Measurements from ENCODE around the gene ZNF619.

The ZNF619 gene

GRCh38 chr3:40465456-40465855 is 11.5 kb upstream of the ZNF619 start:
- no peak for DNase-seq

GRCh38 chr3:40468018-40468417 is 8.9 kb upstream of the ZNF619 start:
- no peak for DNase-seq

GRCh38 chr3:40470701-40471100 is 6.2 kb upstream of the ZNF619 start:
- DNase-seq = no peak

GRCh38 chr3:40477666-40478065 is 744 bp downstream of the ZNF619 start:
- no peak for DNase-seq

- no peak for DNase-seq
Measured at GRCh38 chr3:40487172-40487571, 10.2 kb downstream of the ZNF619 start.

GRCh38 chr3:40490916-40491315 is 14.0 kb downstream of the ZNF619 start:
- no peak for DNase-seq

GRCh38 chr3:40494698-40495097 is 17.8 kb downstream of the ZNF619 start:
- no peak for DNase-seq

GRCh38 chr3:40497288-40497687 is 20.4 kb downstream of the ZNF619 start:
- no peak for DNase-seq

- no peak for DNase-seq
Measured at GRCh38 chr3:40499952-40500351, 23.0 kb downstream of the ZNF619 start.

- DNase-seq = no peak
Measured at GRCh38 chr3:40502034-40502433, 25.1 kb downstream of the ZNF619 start.

GRCh38 chr3:40504636-40505430 is 27.9 kb downstream of the ZNF619 start:
- DNase-seq = no peak

- DNase-seq = peak; percentile 54
Measured at GRCh38 chr3:40505599-40506462, 28.9 kb downstream of the ZNF619 start, which contains the start of gene ZNF620. Gene ZNF620, plus strand, starts transcription at chr3:40506039. Its CDS starts 314 bp downstream, at chr3:40506353.

GRCh38 chr3:40511031-40511718 is 34.3 kb downstream of the ZNF619 start:
- no peak for DNase-seq

- no peak for DNase-seq
Measured at GRCh38 chr3:40516201-40516600, 39.3 kb downstream of the ZNF619 start.

GRCh38 chr3:40518067-40518466 is 41.1 kb downstream of the ZNF619 start:
- no peak for DNase-seq

- no peak for DNase-seq
Measured at GRCh38 chr3:40518848-40519247, 41.9 kb downstream of the ZNF619 start.

- no peak for DNase-seq
Measured at GRCh38 chr3:40521254-40521653, 44.3 kb downstream of the ZNF619 start.

GRCh38 chr3:40523781-40524180 is 46.9 kb downstream of the ZNF619 start:
- peak; percentile 2 for DNase-seq

GRCh38 chr3:40524222-40524567 is 47.3 kb downstream of the ZNF619 start:
- no peak for DNase-seq

- peak; percentile 42 for DNase-seq
Measured at GRCh38 chr3:40524568-40525285, 47.8 kb downstream of the ZNF619 start, which contains the start of gene ZNF621. Gene ZNF621, plus strand, starts transcription at chr3:40524960. Its CDS starts 881 bp downstream, at chr3:40525841.

GRCh38 chr3:40528426-40528825 is 51.5 kb downstream of the ZNF619 start:
- DNase-seq = no peak

GRCh38 chr3:40532252-40532651 is 55.3 kb downstream of the ZNF619 start:
- no peak for DNase-seq

GRCh38 chr3:40534283-40534682 is 57.4 kb downstream of the ZNF619 start:
- DNase-seq = no peak

Measured in NCI-H510A (cell line).